Measurements from ENCODE around the gene CCDC106.

- TF ChIP-seq CTCF (conservative IDR thresholded peaks at IDR 0.05; ENCODE audit: low read depth, low read length) (no peak), RCOR1 (IDR thresholded peaks at IDR 0.05; ENCODE audit: insufficient replicate concordance, low read length) (no peak), BHLHE40 (IDR thresholded peaks at IDR 0.05; ENCODE audit: low read depth, low read length) (no peak), CEBPB (IDR thresholded peaks at IDR 0.05; ENCODE audit: low read depth, low read length) (no peak), ELK1 (IDR thresholded peaks at IDR 0.05; ENCODE audit: borderline replicate concordance, low read depth, low read length) (no peak), MAZ (IDR thresholded peaks at IDR 0.05; ENCODE audit: borderline replicate concordance, low read depth, low read length) (no peak), POLR2A (IDR thresholded peaks at IDR 0.05; ENCODE audit: low read depth, low read length) (no peak), MXI1 (IDR thresholded peaks at IDR 0.05; ENCODE audit: borderline replicate concordance, low read depth, low read length) (no peak), RFX5 (IDR thresholded peaks at IDR 0.05; ENCODE audit: low read depth, low read length) (no peak), USF2 (IDR thresholded peaks at IDR 0.05; ENCODE audit: low read depth, low read length) (no peak), FOS (IDR thresholded peaks at IDR 0.05; ENCODE audit: low read depth, low read length) (no peak), RAD21 (IDR thresholded peaks at IDR 0.05; ENCODE audit: low read length) (no peak), MAFK (IDR thresholded peaks at IDR 0.05; ENCODE audit: low read depth, low read length) (no peak)
Observed at GRCh38 chr19:55671054-55671378, 23.0 kb downstream of the CCDC106 start.

All from IMR-90 (cell line).